Measurements from ENCODE around the gene LRP1B.

LRP1B gene

DNA sequence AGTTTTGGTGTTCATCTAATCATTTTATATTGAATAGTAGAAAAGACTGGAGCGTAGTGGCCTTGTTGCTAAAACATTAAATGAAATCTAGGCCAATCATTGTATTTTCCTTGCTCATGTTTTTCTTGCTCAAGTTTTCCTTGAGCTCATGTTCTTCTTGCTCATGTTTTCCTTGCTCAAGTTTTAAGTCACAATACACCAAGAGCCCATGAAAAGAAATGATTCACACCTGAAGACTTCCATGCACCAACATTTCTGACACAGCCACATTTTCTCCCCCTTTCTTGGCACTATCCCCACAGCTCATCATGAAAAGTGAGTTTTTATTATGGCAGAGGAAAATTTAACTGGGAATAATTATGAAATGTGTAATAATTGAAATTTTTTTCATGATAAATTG, 92.0 kb downstream of the LRP1B start:
- DNase-seq, result no peak

DNA sequence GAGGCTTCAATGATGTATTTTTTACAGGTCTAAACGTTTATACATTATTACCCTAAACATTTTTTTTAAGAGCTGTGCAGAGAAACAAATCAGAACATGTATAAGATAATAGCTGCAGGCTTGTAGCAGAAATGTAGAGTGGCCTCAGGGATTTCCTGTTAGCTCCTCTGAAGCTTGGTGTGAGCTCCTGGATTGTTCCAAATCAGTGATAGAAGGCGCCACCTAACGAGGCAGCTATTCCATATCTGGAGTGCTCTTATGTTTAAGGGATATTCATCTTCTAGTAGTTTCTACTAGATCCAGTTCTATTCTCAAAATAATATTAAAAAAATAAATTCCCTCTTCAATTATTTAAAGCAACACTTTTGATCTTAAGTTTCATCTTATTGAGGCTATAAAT, 93.1 kb downstream of the LRP1B start:
- no peak for DNase-seq

DNA sequence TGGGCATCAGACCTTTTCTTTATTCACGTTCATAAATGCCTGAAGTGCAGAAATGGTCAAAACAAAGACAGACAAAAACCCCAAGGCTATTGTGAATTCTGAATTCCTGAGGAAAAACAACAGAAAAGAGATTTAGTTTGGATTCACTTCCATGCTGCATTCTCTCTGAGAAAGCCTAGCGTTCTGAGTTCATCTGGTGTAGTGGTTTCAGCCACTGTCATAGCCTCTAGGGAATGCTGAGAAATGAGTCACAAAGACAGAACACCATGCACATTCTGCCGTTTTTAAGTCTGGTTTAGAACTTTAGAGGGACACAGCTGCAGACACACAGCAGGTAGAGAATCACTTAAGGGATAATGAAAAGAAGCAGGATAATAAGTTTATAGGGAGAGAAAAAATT, 93.8 kb downstream of the LRP1B start:
- no peak for DNase-seq

DNA sequence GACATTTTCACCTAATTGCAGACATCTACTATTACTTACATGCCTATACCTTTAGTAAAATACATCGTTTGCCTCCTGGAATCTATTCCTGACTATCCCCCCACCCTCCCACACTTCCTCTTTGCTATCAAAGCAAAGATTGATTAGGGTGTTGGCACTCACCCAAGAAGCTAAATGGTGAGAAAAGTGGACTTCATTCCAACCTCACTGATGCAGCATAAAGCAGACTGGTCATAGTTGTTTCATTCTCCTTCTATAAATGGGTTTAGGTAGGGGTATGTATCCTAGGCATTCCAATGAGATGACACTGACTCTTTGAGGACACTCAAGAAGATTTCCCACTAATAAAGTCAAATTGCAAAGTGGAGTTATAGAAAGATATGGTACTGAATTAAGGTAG, 97.4 kb downstream of the LRP1B start:
- DNase-seq, result no peak

DNA sequence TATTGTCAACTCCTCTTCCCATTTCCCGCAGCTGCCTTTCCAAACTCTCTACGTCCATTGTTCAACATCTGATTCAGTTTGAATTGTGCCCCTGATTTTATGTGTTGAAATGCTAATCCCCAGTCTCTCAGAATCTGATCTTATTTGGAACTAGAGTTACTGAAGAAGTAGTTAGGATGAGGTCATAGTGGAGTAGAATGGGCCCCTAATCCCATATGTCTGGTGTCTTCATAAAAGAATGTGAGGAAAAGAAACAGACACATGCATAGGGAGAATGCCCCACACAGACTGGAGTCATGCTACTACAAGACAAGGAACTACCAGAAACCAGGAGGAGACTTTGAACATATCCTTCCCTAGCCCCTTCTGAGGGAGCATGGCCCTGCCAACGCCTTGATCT, 99.2 kb downstream of the LRP1B start:
- no peak for DNase-seq

DNA sequence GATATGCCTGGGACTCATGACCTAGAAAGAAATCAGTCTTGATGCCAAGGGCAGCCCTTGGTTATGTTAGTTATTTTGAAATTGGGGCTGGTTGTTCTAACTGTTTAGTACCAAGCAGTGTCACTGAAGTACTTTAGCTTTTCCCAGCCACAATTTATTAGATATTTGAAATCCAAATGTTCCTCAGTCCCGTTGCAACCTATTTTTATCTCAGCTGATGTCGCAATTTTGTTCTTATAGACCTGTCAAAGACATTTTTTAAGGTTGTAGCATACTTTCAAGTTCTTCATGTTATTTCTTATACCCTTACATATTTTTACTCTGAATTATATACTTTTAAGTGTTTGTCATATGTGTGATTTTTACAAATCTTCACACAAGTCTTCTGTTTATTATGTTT, 100.1 kb downstream of the LRP1B start:
- no peak for DNase-seq

DNA sequence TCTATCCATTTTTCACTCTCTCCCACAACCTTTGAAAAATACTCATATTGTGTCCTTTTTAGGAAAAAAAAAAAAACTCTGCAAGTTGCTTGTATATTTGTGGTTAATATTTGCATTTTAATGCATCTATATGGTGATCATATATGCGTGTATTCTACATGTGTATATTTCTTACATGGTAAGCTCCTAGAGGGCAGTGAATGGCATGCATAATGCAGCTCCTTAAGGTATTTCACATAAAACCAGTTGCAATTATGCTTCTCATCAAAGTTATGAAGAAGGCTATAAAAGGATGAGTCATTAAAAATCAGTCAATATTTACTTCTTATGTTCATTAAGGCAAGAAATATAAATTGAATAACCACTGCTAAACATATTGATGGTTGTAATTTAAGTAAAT, 100.8 kb downstream of the LRP1B start:
- DNase-seq, result no peak

DNA sequence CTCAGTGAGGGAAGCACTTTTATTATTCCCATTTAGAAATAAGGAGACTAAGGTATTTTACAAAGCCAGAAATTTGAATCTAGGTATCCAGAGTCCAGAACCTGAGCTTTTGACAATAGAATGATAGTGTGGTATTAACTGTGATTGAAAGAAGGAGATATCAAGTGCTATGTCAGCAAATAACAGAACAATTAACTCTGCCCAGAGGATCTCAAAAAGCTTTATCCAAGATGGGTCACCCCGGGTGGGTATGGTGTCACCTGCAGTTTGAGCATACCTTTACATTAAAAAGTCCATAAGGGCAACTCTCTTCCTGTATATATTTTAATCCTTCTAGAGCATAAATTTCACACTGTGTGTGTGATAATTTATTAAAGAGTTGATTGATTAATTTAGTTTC, 105.4 kb downstream of the LRP1B start:
- no peak for DNase-seq

DNA sequence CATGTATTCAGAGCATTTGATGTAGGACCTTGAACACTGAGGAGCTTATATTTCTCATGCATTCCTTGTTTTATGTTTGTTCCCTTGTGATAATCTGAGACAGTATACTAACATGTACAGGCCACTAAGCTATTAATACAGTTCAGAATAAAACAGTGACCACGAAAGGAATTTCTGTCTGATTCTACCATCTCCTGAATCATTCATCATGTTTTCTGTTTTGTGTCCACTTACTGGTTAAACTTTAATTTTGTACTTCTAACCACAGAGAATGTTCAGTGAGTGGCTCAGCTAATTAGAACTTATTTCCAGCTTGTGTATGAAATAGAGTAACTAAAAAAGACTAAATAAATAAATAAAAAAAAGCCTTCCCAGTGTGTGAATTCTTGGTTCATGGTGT, 110.4 kb downstream of the LRP1B start:
- DNase-seq, result no peak

DNA sequence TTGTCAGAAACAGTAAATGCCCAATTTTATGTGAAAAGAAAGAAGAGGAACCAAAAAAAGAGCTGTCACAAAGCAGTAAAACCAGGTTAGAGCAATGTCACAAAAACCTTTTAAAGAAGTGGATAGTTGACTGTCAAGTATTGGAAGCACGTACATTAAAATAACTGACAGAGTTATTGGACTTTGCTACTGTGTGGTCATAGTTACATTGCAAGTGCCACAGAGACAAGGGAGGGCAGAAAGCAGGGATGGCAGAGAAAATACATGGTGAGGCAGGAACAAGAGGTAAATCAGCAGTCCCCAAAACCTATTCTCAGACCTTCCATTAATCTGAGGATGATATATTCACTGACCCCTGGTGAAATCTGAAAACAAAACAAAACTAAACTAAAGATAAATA, 116.3 kb downstream of the LRP1B start:
- DNase-seq, result no peak

DNA sequence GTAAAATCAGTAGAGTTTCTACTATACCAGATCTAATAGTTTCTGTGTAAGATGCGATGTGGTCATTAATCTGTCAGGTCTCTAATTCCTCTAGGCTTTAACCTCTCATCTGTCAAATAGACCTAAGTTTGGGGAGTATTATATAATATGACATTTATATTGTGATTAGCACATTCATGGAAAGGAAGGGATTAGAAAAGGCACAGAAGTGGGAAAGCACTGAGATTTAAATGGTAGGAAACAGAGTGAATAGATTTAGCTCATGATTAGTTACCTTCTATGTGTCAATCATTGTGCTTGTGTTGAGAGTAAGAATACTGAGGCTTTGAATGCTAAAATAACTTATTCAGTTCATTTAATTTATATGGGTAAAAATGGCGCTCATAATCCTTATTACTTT, 118.0 kb downstream of the LRP1B start:
- DNase-seq, result no peak

DNA sequence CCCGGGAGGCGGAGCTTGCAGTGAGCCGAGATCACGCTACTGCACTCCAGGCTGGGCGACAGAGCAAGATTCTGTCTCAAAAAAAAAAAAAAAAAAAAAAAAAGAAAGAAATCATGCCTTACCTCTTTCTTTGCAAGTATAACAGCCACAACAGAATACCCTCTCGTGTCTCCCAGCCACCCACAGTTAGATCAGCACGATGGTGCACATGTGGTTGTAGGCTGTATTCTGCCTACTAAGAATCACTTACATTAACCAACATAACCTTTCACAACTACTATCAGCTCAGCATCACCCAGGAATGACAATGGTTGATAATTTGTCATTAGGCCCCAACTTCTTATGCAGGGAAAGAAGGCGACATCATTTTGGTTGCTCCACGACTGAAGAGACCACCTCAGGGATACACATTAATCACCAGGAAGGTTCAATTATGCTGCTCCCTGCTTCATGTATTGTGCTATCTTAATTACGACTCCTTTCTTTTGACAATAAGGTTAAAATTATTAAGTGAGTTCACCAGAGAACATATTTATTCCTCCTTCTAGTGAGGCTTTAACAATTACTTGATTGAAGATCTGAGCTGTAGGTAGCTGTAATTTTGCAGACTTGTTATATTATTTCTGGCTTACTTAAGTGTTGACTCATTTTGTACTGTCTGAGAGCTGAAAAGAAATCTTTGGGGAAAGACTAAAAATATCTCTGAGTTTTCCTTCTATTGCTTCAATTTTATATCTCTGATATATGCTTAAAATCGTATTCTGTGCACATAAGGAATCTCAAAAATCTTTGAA, 120.1 kb downstream of the LRP1B start:
- no peak for DNase-seq

DNA sequence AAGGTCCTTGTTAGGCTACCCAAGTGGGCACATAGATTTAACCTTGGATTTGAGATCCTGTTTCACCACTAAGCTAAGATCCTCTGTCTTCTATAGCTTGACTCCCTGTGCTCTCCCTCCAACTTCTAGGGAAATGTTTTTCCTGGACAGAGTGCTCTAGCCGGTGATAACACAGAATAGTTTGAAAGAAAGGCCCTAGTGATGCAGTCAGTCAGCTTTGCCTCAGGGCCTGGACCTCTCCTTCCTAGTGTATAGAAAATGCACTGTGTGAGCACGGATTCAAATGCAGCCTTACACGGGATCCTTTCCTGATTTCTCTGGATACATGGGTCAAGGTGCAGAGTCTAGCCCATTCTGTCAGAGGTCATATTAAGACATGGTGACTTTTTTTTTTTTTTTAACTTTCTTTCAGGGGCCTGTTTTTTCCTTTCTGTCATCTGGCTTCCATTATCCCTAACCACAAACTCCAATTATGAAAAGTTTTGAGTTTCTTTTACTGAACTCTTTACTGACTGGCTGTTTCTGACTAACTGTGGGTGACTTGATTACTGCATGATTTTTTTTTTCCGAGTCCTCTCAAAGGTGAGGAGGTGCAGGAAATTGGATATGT, 122.6 kb downstream of the LRP1B start:
- no peak for DNase-seq

DNA sequence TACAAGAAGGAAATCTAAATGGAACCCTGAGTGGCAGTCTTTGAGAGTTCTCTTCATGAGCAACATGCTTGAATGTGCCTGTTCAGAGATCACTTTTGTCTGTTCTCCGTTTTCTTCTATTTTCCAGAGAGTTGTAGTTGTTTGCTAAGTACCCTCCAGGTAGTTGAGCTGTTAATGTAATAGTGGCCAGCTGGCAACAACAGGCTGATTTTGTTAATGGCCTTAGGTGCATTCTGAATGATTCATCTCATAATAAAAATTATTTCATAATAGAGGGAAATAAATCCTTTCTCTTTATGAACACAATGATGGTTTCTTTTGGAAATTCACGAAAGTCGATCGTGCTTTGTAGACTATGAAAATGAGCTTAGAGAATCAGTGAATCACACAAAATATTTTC, 136.8 kb downstream of the LRP1B start:
- no peak for DNase-seq

DNA sequence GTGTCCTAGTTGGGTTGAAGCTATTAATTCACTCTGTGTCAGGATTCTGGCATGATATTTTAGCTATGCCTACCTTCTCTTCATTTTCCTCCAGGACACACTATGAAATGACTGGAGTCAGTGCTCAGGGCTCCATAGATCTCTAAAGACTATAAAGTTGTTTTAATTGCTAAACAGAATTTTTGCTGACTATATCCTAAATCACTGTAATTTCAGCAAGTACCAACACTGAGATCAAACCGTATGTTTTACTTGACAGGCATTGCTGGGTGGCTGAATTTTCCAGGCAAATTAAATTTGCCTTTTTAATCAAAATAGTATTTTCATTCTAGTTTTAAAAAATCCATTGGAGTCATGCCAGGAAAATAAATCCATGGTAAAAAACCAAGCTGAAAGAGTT, 138.1 kb downstream of the LRP1B start:
- DNase-seq, result no peak

DNA sequence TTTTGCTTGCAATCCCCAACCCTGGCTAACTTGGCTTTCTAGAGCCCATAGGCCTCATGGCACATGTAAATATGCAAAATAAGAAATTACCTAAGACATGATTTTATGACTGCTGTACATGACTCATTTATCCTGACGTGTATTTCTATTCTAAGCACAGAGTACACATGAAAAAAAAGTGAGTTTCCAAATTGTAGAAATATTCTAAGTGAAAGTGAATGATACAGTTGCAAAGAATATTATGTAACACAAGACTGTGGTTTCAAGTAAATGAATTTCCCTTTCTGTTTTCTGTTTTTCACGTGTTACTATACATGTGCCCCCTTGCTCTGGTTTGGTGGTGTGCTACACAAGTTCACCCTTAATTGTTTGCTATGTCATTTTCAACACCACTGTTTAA, 162.4 kb downstream of the LRP1B start:
- DNase-seq, result no peak

DNA sequence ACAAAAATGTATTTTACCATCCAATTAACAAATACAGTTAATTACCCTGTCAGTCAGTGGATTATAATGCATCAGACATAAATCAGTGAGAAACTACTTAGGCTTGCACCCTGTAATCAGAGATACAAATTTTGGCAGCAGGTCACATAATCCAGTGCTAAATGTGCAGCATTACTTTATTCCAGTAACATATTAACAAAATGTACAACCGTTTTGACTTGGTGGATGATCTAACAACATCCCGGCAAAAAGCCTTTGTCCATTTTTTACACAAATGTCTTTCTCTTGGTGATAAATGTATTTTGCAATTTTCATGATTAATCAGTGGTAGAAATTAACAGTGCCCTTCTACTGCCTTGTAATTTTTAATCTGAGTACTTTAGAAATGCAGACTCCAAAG, 162.8 kb downstream of the LRP1B start:
- DNase-seq, result no peak

DNA sequence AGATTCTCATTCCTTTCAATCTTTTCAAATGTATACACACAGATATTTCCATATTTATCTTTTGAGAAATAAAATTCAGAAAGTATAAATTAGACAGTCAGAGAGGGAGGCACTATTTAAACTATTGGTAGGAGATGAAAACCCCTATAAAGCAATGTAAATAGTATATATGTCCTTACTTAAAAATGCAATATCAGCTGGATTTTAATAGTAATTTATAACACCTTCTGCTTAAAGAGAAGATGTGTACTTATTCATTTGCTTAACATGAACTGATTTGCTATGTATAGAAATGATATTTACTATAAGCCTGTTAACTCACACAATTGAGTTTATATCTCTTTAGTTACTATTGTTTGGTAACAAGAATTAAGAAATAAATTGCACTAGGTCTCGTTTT, 163.3 kb downstream of the LRP1B start:
- no peak for DNase-seq

DNA sequence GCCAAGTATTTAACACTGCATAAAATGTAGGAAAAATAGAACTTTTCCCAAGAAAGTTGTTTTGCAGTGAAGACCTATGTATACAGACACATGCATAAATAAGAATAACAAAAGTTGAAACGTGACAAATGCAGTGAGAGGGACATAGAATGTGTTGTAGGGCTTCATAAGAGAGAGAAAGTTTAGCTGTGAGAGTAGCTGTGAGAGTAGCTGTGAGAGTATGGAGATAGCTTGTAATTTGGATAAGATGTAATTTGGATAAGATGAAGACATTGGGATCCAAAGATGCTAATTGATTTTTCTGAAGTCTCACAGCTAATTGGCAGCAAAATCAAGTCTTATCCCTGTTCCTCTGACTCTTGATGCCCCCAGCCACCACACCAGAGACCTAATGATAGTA, 170.9 kb downstream of the LRP1B start:
- DNase-seq, result no peak

DNA sequence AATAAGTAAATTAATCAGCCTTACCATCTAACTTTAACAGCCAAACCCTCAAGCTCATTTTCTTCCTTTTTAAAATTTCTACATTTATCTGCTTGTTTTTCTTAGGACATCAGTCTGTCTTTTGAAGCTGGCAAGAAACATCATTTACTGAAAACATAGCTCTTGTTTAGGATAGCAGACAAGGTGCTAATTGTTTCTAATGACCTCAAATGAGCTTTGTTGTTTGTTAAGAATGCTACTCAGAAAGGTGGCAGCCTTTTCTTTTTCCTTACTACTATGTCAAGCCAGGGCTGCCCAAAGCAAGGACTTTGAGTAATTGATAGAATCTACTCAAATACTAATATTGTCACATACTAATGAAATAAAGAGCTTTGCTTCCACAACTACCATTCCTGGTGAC, 171.8 kb downstream of the LRP1B start:
- no peak for DNase-seq

DNA sequence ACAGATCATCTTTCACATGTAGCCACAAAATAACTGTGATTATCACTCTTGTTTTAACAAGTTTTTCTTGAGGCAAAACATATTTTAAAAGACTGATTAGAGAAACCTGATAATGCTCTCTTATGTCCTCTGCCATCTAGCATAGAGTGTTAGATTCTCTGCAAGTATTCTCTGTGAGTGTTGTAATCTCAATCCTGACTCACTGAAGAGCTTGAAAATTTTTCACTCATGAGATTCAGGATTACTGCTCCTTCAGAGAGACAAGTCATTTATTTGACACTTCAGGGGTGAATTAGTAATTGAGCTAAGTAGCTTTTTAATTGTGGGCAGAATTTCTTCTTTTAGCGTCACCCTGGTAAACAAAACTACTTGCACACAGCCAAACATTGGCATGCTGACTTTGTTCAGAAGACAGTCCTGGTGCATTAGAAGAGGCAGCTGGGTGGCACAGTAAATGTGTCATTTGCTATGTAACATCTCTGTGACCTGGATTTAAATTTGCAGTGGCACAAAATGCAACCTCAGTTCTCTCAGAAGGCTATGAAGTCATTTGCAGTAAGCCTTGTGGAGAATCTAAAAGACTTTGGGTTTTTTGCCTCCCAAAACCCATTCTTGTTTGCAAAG, 172.9 kb downstream of the LRP1B start:
- DNase-seq, result no peak

DNA sequence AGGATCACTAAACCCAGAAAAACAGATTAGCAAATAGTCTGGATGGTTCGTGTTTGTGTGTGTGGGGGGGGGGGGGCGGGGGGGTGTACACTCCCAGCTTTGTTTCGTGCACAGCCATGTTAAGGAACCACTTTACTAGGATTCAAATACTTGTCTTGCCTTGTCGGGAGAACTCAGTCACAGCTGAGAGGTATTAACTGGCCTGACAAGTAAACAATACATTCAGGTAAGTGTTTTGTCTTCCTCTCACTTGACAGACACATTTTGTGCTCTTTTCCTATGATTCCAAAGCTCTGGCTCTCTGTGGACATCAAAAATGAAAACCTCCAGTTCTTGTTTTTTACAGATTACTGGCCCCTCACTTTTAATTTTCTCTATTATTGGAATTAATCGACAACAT, 173.5 kb downstream of the LRP1B start:
- DNase-seq, result no peak

DNA sequence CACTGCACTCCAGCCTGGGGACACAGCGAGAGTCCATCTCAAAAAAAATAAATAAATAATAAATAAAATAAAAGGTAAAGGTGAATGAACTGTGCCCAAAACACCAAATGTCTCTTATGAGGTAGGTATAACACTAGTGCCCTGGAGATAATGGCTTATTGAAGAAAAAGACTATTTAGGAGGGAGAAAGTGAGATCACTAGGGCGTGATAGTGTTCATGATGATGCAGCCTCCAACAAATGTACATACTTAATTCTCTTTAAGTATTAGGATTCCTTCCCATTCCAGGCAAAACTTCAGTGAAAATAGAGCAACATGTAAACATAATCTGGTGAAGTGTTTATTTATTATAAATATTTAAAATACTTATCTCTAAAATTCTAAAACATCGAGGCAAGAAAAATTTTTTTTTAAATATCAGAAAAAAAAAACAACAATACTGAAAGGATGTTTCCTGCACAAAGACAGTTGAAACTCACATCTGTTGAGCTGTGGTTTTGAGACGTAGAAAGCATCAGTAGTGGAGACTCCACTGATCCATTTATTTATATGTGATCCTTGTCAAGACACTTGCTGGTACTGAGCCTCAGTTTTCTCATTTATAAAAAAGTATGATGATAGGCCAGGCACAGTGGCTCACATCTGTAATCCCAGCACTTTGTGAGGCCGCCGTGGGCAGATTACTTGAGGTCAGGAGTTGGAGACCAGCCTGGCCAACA, 183.3 kb downstream of the LRP1B start:
- DNase-seq, result no peak

DNA sequence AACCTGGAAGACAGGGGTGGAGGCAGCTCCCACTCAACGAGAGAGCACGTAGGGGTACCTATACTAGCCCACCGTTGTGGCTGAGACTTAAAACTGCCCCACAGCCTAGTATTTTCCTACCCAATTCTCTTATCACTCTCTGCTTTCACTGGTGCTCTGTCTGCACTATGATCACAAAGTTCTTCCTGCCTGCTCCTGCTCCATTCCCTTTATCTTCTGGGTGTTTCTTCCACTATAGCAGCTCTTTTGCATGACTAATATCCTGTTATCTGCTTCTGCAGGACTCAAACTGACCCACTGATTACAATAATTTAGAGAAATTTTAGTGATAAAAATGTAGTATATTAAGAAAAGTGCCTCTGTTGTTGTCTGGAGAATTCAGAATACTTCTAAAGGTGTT, 184.8 kb downstream of the LRP1B start:
- no peak for DNase-seq
